Brain microvascular endothelial cell (primary cell): Measurements from ENCODE around the gene C10orf90.

Source experiments
- DNase-seq: peaks from one replicate; pipeline ENCODE4 v3.0.0-alpha.2; 2020
- H3K27ac ChIP-seq: fragments of 250-450 bp; sonication (Bioruptor Pico); 2 replicates; pipeline ENCODE4 v1.5.1; 2020; ENCODE audit warnings: mild to moderate bottlenecking, moderate library complexity
- H3K27me3 ChIP-seq: fragments of 250-450 bp; sonication (Bioruptor Pico); replicated peaks from 2 replicates; pipeline ENCODE4 v1.5.1; 2020; ENCODE audit warnings: mild to moderate bottlenecking
- H3K36me3 ChIP-seq: fragments of 250-450 bp; sonication (Bioruptor Pico); replicated peaks from 2 replicates; pipeline ENCODE4 v1.5.1; 2020; ENCODE audit warnings: mild to moderate bottlenecking
- H3K4me3 ChIP-seq: 2 replicates; pipeline ENCODE4 v1.5.1; 2011; ENCODE audit warnings: low read depth, mild to moderate bottlenecking, control low read depth, low read length, moderate library complexity
- CTCF ChIP-seq: IDR thresholded peaks from 2 replicates; pipeline ENCODE4 v1.5.1; 2011; ENCODE audit warnings: low read depth, mild to moderate bottlenecking, moderate library complexity, low read length, control low read depth, inconsistent platforms; ENCODE audit errors: missing control alignments
- in situ Hi-C: cut with HindIII; loops from 2 replicates; pipeline ENCODE4 v1.10.0; 2017; ENCODE audit warnings: low sequenced_read_pairs, low pct_ligation_motif_present

C10orf90 gene

GRCh38 chr10:126670056-126670894 is at the start of gene C10orf90:
TSS of gene C10orf90 (minus strand) at chr10:126670693. CDS start at chr10:126670480, 213 bp downstream.
- DNase-seq, result no peak
- H3K27ac ChIP-seq, result no peak within 1 kb of the TSS
- TF ChIP-seq CTCF, result no peak
- H3K27me3 ChIP-seq, result no peaks in the 10 kb centered on the region
- in situ Hi-C loops, result no loop called here
- no peaks in the 10 kb centered on the region for H3K36me3 ChIP-seq
- no peak within 1 kb of the TSS for H3K4me3 ChIP-seq

- no peak for TF ChIP-seq CTCF
- no peak for DNase-seq
- in situ Hi-C loops, result no loop called here
Observed at GRCh38 chr10:126716366-126716765, 45.9 kb upstream of the C10orf90 start.

GRCh38 chr10:126713594-126713993 is 43.1 kb upstream of the C10orf90 start:
- TF ChIP-seq CTCF, result no peak

More at GRCh38 chr10:126716366-126716765, 45.9 kb upstream of the C10orf90 start:
- Histone ChIP-seq H3K27me3 (no peaks in the 10 kb centered on the region), H3K36me3 (no peaks in the 10 kb centered on the region), H3K27ac (no peak overlapping the region), H3K4me3 (no peak overlapping the region)

GRCh38 chr10:126712681-126713080 is 42.2 kb upstream of the C10orf90 start:
- DNase-seq, result no peak
- Histone ChIP-seq H3K27ac (no peak overlapping the region), H3K4me3 (no peak overlapping the region), H3K36me3 (no peaks in the 10 kb centered on the region), H3K27me3 (no peaks in the 10 kb centered on the region)
- TF ChIP-seq CTCF, result no peak
- in situ Hi-C loops, result no loop called here

More at GRCh38 chr10:126713594-126713993, 43.1 kb upstream of the C10orf90 start:
- Histone ChIP-seq H3K36me3 (no peaks in the 10 kb centered on the region), H3K27ac (no peak overlapping the region), H3K4me3 (no peak overlapping the region), H3K27me3 (no peaks in the 10 kb centered on the region)
- in situ Hi-C loops, result no loop called here
- no peak for DNase-seq

GRCh38 chr10:126705951-126706565 is 35.6 kb upstream of the C10orf90 start:
- H3K27ac ChIP-seq, result no peak overlapping the region
- no peak for TF ChIP-seq CTCF
- H3K4me3 ChIP-seq, result no peak overlapping the region
- H3K36me3 ChIP-seq, result no peaks in the 10 kb centered on the region
- in situ Hi-C loops, result no loop called here
- peaks cover 4% of the 10 kb centered on the region for H3K27me3 ChIP-seq
- DNase-seq, result no peak
